ENCODE measurements around the gene KRTAP5-1.

DNA sequence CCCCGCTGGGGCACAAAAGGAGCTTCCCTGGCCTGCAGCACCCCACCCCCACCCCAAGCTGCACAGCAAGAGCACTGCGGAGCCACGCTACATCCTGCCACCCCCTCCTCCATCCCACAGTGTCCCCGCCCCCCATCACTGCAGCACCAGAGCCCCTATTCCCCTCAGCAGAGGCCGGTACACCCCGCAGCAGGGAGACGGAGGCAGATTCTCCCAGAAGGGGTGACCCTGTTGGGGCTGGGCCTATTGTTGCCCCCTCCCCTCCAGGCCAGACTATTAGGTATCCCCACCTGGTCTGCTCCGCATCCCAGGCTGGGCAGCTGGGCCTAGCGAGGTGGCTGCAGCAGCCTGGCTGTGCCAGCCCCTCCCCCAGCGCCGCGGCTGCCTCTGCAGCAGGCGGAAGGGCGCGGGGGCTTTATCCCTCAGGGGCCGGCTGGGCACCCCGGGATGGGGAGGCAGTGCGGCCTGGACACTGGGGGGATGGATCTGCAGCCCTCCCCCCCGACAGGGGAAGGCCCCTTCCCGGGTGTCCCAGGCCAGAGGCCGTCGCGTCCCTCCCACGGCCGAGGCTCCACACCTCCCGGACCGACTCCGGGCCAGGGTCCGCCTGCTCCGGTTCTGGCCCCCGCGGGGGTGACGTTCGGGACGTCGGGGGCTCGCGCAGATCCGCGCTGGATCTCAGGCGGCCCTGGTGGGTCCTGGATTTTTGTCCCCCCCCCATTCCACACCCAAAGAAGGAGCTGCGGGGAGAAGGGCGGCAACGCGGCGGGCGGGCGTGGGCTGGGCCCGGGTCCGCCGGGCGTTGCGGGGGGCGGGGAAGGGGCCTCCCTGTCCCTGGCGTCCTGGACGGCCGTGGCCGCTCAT, 14.0 kb downstream of the KRTAP5-1 start:
- TF ChIP-seq POLR2A (IDR thresholded peaks at IDR 0.05; ENCODE audit: low read depth, low read length) (no peak), POLR2AphosphoS5 (IDR thresholded peaks at IDR 0.05; ENCODE audit: low read depth, low read length) (no peak)

Measured in GM12891 (cell line).